22Rv1 (cell line): ENCODE results near the gene CACNA1F.

Source experiments
- H3K27ac ChIP-seq: fragments of 450-650 bp; 2 replicates; pipeline ENCODE4 v1.5.1; 2017
- ZFX ChIP-seq: fragments of 450-650 bp; IDR thresholded peaks from 2 replicates; pipeline ENCODE4 v1.6.1; 2017; ENCODE audit warnings: antibody characterized with exemption, borderline replicate concordance
- TF ChIP-seq, protein P1 (sequence below): fragments of 450-650 bp; IDR thresholded peaks from 2 replicates; pipeline ENCODE4 v1.5.1; 2017; ENCODE audit warnings: mild to moderate bottlenecking

Gene CACNA1F

DNA sequence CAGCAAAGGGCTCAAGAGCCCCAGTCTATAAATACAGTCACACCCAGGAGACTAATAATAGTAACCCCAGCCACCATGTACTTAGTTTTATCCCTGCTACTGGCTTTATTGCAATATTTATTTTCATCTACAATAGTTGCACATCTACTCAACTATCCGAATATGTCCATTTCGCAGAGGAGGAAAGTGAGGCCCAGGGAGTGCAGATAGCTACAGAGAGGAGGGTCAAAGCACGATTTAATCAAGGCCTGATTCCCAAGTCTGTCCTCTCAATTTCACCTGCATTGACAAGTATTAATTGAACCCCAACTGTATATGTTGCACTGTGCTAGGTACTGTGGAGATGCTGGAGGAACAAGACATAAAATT is 65.4 kb downstream of the CACNA1F start:
- H3K27ac ChIP-seq = no peak overlapping the region
- no peak for TF ChIP-seq ZFX
- TF ChIP-seq, protein P1, sequence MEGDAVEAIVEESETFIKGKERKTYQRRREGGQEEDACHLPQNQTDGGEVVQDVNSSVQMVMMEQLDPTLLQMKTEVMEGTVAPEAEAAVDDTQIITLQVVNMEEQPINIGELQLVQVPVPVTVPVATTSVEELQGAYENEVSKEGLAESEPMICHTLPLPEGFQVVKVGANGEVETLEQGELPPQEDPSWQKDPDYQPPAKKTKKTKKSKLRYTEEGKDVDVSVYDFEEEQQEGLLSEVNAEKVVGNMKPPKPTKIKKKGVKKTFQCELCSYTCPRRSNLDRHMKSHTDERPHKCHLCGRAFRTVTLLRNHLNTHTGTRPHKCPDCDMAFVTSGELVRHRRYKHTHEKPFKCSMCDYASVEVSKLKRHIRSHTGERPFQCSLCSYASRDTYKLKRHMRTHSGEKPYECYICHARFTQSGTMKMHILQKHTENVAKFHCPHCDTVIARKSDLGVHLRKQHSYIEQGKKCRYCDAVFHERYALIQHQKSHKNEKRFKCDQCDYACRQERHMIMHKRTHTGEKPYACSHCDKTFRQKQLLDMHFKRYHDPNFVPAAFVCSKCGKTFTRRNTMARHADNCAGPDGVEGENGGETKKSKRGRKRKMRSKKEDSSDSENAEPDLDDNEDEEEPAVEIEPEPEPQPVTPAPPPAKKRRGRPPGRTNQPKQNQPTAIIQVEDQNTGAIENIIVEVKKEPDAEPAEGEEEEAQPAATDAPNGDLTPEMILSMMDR = no peak

DNA sequence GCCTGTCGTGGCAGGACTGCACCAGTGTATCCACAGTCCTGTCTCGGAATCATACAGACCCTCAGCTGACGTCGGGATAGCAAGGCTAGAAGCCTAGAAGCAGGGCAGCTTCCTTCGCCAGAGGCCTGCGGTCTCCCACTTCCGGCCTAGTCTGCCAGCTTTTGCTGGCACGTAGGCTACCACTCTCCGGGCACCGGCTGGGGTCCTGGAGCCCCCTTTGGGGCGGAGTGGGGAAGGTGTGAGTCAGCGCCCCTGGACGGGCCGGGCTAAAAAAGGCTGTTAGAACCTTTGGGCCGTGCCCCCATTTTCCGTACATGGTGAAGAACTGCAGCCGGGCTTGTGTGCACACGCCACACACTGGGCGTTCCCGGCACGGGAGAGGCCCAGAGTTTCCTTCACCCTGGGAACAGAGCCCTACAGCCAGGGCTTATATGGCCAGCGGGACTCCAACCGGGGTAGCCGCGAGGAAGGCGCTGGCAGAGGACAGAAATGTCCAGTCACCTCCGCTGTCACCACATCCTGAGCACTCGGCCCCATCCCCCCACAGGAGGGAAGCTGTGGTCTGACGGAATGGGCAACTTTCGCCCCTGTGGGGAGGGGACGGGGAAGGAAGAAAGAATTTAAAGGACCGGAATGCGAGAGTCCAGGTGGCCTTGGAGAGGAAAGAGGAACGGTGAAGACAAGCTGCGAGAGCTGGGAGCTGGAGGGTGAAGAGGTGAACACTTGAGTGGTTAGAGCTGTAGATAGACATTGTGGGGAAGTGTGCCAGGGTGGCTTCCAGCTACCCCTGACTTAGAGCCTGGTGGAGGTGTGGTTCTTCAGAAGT is 66.0 kb downstream of the CACNA1F start:
- no peak overlapping the region for H3K27ac ChIP-seq
- no peak for TF ChIP-seq ZFX

DNA sequence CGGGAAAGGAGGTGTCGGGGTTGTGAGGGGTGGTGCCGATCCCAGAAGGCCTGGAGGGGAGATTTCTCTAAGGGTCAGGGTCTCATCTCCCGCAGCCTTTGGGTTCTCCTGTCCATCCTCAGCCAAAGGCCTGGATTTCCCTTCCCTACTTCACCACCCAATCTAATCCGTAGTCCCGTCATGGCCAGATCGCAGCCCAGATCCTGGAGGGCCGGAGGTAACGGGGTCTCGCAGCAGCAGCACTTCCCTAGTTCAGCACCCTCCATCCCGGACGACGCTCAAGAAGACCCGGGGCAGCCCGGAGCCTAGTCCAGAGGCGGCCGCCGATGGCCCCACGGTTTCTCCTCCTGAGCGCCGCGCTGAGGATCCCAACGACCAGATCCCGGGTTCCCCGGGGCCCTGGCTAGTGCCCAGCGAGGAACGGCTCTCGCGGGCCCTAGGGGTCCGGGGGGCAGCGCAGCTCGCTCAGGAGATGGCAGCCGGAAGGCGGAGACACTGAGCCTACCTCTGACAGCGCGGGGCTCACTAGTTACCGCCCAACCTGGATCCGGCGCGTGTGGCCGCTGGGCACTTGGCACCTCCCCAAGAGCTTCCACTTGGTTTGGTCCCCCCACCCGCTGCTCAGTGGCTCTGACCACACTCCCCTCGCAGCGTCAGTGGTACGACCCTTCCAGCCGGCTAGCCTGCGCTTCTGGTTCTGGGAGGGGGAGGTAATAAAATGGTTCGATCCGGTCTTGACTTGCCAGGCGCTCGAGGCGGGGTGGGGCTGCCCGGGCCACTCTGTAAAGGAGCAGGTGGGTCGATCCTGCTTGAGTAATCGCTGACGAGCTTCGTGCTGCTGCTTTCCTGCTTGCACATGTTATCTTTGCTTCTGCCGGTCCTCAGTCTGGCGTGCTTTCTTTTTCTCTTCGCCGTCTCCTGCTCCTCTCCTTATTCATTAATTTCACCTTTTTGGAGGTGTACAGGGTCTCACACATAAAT is 66.9 kb downstream of the CACNA1F start:
- no peak for TF ChIP-seq ZFX
- TF ChIP-seq, protein P1 = no peak
- no peak overlapping the region for H3K27ac ChIP-seq

DNA sequence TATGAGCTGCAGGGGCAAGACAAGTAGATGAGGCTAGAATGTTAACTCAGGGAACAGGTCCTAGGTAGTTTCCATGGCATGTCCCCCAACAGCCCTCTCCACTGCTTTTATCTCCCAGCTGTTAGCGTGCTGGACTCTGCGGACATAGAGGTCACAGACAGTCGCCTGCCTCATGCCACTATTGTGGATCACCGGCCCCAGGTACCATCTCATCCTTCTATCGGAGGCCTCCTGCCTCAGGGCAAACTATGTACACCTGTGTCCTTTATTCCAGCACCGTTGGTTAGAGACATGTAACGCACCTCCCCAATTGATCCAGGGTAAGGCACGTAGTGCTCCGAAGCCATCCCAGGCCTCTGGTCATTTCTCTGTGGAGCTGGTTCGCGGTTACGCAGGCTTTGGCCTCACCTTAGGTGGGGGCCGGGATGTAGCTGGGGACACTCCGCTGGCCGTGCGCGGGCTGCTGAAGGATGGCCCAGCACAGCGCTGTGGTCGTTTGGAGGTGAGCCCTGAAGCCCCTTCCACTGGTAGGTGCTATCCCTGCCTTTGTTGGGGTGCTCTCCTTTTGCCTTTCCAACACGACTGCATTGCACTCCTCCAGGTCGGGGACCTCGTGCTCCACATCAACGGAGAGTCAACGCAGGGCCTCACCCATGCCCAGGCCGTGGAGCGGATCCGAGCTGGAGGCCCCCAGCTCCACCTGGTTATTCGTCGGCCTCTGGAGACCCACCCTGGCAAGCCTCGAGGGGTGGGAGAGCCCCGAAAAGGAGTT is 68.4 kb downstream of the CACNA1F start:
- no peak for TF ChIP-seq ZFX
- TF ChIP-seq, protein P1 = no peak
- peak overlapping the region; percentile 80 for H3K27ac ChIP-seq

DNA sequence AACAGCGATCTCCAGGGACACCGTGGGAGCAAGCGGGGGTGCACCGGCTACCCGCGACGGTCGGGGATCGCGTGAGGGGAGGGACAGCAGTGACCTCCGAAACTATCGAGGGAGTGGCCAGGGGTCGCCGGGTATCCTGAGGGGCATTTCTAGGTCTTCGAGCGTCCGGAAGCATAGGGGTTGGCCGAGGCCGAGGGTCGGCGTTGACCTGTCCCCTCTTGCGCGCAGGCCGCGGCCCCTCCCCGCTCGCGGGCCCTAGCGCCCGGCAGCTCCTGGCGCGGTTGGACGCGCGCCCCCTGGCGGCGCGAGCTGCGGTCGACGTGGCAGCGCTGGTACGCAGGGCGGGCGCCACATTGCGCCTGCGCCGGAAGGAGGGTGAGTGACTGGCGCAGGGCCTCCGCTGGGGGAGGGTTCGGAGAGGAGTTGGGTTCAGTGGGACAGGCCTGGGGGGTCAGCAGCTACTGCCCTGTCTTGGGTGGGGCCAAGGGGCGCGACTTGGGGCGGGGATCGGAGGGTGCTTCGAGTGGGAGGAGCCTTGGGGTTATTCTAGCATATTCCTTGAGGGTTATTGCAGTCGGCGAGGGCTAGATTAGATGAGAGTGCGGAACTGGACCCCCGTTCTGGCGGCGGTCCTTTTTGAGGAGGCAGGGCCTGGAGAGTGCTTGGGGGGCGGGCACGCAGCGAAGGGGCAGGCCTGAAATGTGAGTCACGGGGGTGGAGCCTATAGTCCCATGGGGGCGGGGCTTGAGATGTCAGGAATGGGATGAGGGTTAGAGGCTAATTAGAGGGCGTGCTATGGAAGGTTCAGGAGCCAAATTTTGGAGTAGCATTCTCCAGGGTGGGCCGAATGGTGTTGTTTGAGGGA is 69.4 kb downstream of the CACNA1F start:
- TF ChIP-seq, protein P1 = peak; percentile 83
- TF ChIP-seq ZFX = no peak

DNA sequence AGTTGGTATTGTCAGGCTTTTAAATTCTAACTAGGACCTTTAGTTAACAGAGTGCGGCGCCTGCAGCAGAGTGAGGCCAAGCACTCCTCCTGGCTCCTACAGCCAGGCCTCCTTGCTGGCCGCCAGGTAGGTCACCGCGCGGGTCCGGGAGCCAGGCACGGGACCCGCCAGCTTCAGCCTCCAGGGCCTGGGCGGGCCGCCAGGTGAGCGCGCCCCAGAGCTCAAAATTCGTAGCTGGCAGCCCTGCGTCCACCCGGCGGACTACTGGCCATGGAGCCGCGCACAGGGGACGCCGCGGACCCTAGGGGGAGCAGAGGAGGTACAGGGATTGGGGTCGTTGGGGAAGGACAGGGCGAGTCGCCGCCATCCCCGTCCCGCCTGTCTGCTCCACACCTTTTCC is 70.5 kb downstream of the CACNA1F start, which contains the start of gene MAGIX:
Gene MAGIX, plus strand, starts transcription at position 139 of the 400 bp plus-strand sequence. Its CDS starts 132 bp downstream, at position 271.
- no peak for TF ChIP-seq ZFX
- TF ChIP-seq, protein P1 = no peak
- H3K27ac ChIP-seq = peak within 1 kb of the TSS; percentile 80

More for the DNA sequence above, 69.4 kb downstream of the CACNA1F start:
- peak overlapping the region; percentile 80 for H3K27ac ChIP-seq
